Calu3 (cell line): ENCODE results near the gene GLYATL3. TPM values are rescaled to one million over a fixed set of nuclear protein-coding genes. Genes with fewer than 3 reads are reported as not detected.

ENCODE experiments used
- BruUV-seq: library from RNA; stranded (reverse); fragments of 400-500 nt; replicated peaks from 2 replicates; lab custom pipeline; 2021; lab: Mats Ljungman, UMichigan
- CTCF ChIA-PET: fragments of 300-600 bp; sonication (Branson Sonifier 250); formaldehyde crosslinking; loops from one replicate; lab custom pipeline; 2022; ENCODE audit warnings: antibody characterized with exemption; lab: Charles Lee
- DNase-seq: peaks from one replicate; pipeline ENCODE4 v3.0.0; 2022
- H3K27ac Mint-ChIP-seq: one replicate; pipeline ENCODE4 v1.8.0; 2022; ENCODE audit warnings: mixed read lengths; ENCODE audit not compliant: unreplicated experiment
- H3K27me3 Mint-ChIP-seq: one replicate; pipeline ENCODE4 v1.8.0; 2022; ENCODE audit warnings: mixed read lengths; ENCODE audit not compliant: unreplicated experiment
- H3K36me3 Mint-ChIP-seq: one replicate; pipeline ENCODE4 v1.8.0; 2022; ENCODE audit warnings: mild to moderate bottlenecking, moderate library complexity, mixed read lengths; ENCODE audit not compliant: insufficient read depth, unreplicated experiment
- H3K4me1 Mint-ChIP-seq: one replicate; pipeline ENCODE4 v1.8.0; 2022; ENCODE audit warnings: mild to moderate bottlenecking, low read depth, mixed read lengths; ENCODE audit not compliant: unreplicated experiment
- H3K4me3 Mint-ChIP-seq: one replicate; pipeline ENCODE4 v1.8.0; 2022; ENCODE audit warnings: mild to moderate bottlenecking, low read depth, moderate library complexity, mixed read lengths; ENCODE audit not compliant: unreplicated experiment
- H3K9me3 Mint-ChIP-seq: one replicate; pipeline ENCODE4 v1.8.0; 2022; ENCODE audit warnings: low read depth, mixed read lengths; ENCODE audit not compliant: unreplicated experiment
- intact Hi-C: fragments of 100-400 bp; cut with micrococcal nuclease; formaldehyde crosslinking; loops from one replicate; pipeline ENCODE4 v1.10.0; 2022; ENCODE audit not compliant: unreplicated experiment
- total RNA-seq: library from RNA; stranded (reverse); gene quantifications from 2 replicates; pipeline ENCODE4 v1.2.3, GENCODE V29; 2022
- TF ChIP-seq, protein P1 (sequence below): fragments of 200-600 bp; IDR thresholded peaks from one replicate; pipeline ENCODE4 v1.8.0; 2022; ENCODE audit warnings: antibody characterized with exemption; ENCODE audit not compliant: unreplicated experiment

Gene GLYATL3
- total RNA-seq, 1 experiment from 2014 or later = not detected

DNA sequence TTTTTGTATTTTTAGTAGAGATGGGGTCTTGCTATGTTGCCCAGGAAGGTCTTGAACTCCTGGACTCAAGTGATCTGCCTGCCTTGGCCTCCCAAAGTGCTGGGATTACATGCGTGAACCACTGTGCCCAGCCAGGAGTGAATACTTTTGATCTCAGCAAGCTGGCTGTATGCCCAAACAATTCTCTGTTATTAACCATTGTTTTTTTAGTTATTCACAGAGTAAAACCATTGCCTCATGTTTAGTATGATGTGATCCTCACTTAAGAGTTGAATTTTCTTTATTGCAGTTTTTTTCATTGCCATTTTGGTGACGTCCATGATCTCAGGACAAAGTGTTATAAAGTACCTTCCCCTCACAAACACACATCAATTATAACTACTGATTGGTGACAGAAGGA lies 65.5 kb downstream of the GLYATL3 start:
- TF ChIP-seq, protein P1, sequence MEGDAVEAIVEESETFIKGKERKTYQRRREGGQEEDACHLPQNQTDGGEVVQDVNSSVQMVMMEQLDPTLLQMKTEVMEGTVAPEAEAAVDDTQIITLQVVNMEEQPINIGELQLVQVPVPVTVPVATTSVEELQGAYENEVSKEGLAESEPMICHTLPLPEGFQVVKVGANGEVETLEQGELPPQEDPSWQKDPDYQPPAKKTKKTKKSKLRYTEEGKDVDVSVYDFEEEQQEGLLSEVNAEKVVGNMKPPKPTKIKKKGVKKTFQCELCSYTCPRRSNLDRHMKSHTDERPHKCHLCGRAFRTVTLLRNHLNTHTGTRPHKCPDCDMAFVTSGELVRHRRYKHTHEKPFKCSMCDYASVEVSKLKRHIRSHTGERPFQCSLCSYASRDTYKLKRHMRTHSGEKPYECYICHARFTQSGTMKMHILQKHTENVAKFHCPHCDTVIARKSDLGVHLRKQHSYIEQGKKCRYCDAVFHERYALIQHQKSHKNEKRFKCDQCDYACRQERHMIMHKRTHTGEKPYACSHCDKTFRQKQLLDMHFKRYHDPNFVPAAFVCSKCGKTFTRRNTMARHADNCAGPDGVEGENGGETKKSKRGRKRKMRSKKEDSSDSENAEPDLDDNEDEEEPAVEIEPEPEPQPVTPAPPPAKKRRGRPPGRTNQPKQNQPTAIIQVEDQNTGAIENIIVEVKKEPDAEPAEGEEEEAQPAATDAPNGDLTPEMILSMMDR = no peak
- DNase-seq = no peak
- H3K9me3 Mint-ChIP-seq = peaks cover 3% of the 10 kb centered on the region
- BruUV-seq = no TSS peak
- no peak overlapping the region for H3K4me3 Mint-ChIP-seq
- CTCF ChIA-PET = interaction anchor here (1.4 kb wide), 1 partner anchor 12 kb away, joined by 9 read pairs; no protein-coding TSS in a partner anchor
- intact Hi-C loops = no loop called here
- H3K4me1 Mint-ChIP-seq = peaks cover 36% of the 10 kb centered on the region
- H3K27me3 Mint-ChIP-seq = no peaks in the 10 kb centered on the region
- peak overlapping the region; percentile 57 for H3K27ac Mint-ChIP-seq
- H3K36me3 Mint-ChIP-seq = peaks cover 6% of the 10 kb centered on the region

- Mint-ChIP-seq H3K4me3 (no peak overlapping the region), H3K27ac (peak overlapping the region; percentile 57), H3K4me1 (peaks cover 42% of the 10 kb centered on the region), H3K9me3 (peaks cover 3% of the 10 kb centered on the region), H3K36me3 (peaks cover 3% of the 10 kb centered on the region), H3K27me3 (no peaks in the 10 kb centered on the region)
- peak; percentile 53 for DNase-seq
- CTCF ChIA-PET = interaction anchor here (1.4 to 1.7 kb wide), 2 partner anchors 12 to 16 kb away, joined by 4 to 9 read pairs; partner anchors contain the start of gene C6orf141
- intact Hi-C loops = no loop called here
- no TSS peak for BruUV-seq
- TF ChIP-seq, protein P1 = no peak
These were observed 66.1 kb downstream of the GLYATL3 start for GRCh38 chr6:49565855-49566254.

DNA sequence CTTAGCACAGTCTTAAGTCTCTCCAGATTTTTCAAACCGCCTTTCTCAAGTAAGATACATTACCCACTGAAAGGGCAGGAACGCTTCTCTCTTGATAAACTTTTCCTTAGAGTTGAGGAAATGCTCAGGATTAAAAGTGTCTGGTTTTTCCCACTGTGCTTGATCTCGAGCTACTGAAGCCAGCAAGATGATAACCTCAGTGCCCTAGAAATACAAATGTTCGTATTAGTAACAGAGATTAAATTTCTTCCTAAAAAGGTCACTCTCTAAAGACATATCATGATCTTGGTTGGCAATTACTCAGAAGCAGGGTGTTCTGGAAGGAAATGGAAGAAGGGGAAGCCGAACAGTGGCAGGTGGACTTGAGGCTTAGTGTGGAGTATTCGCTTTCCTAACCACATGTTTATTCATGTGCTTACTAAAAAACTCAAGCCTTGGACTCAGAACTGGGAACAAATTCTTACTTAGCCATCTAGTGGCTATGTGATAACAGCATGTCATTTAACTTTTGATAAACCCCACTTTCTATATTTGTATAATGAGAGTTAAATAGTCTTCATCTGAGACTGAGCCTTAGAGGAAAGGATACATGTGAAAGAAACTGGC lies 70.9 kb downstream of the GLYATL3 start:
- CTCF ChIA-PET = interaction anchor here (1.1 to 2.2 kb wide), 2 partner anchors 21 to 39 kb away, joined by 3 to 13 read pairs; partner anchors contain the start of gene C6orf141
- Mint-ChIP-seq H3K36me3 (no peaks in the 10 kb centered on the region), H3K27me3 (no peaks in the 10 kb centered on the region), H3K4me1 (peaks cover 40% of the 10 kb centered on the region), H3K27ac (peak overlapping the region; percentile 51), H3K9me3 (peaks cover 3% of the 10 kb centered on the region), H3K4me3 (no peak overlapping the region)
- no peak for DNase-seq
- TF ChIP-seq, protein P1 = no peak
- no TSS peak for BruUV-seq
- intact Hi-C loops = no loop called here

GRCh38 chr6:49576618-49577017 lies 76.9 kb downstream of the GLYATL3 start:
- H3K9me3 Mint-ChIP-seq = peaks cover 2% of the 10 kb centered on the region
- H3K27me3 Mint-ChIP-seq = no peaks in the 10 kb centered on the region
- TF ChIP-seq, protein P1 = no peak
- H3K27ac Mint-ChIP-seq = no peak overlapping the region
- H3K4me1 Mint-ChIP-seq = no peaks in the 10 kb centered on the region
- no peaks in the 10 kb centered on the region for H3K36me3 Mint-ChIP-seq
- no TSS peak for BruUV-seq
- CTCF ChIA-PET = no interaction called here
- intact Hi-C loops = no loop called here
- H3K4me3 Mint-ChIP-seq = no peak overlapping the region
- DNase-seq = no peak

Other genes with a start within 250 kb of the GLYATL3 start
- gene MMUT, start 36.7 kb upstream of the GLYATL3 start, total RNA-seq = 17.8 and 19.6 TPM in 2 replicates
- gene CENPQ, start 36.6 kb upstream of the GLYATL3 start, total RNA-seq = 16.4 and 18.8 TPM in 2 replicates
- 60.9 and 74.2 TPM in 2 replicates for gene C6orf141, start 50.7 kb downstream of the GLYATL3 start, total RNA-seq
- not detected in 2 replicates for gene RHAG, start 136.9 kb downstream of the GLYATL3 start, total RNA-seq
- not detected in 2 replicates for gene CRISP2, start 213.6 kb downstream of the GLYATL3 start, total RNA-seq
- gene CRISP3, start 244.5 kb downstream of the GLYATL3 start, total RNA-seq = 1.5 and 7.0 TPM in 2 replicates